Adrenal gland (tissue), 5 donors: ENCODE measurements around the gene DENND11.

Experiments
- CTCF ChIP-seq, 6 experiments: fragments of 450-650 bp in 4 of 6; fragments of 200-600 bp in 2 of 6; sonication (generic) in 1 of 6; IDR thresholded peaks; 1 replicate in 5 of 6; 2 replicates in 1 of 6; pipeline versions ENCODE4 v1.5.1 to v1.8.0; 2016 to 2021; ENCODE audit warnings: antibody characterized with exemption in 6 of 6, mild to moderate bottlenecking in 2 of 6, moderate library complexity in 1 of 6
- POLR2A ChIP-seq, 2 donors: fragments of 450-650 bp; IDR thresholded peaks; one replicate each; pipeline ENCODE4 v1.6.1; 2017; ENCODE audit warnings: antibody characterized with exemption in 2 of 2, mild to moderate bottlenecking in 2 of 2, moderate library complexity in 1 of 2
- donor health status: DM: no; HTN: no; CAD: no.

GRCh38 chr7:141702047-141702567 lies at the start of gene DENND11:
- TF ChIP-seq CTCF (IDR thresholded peaks at IDR 0.05) (no peak), POLR2A (IDR thresholded peaks at IDR 0.05) (no peak)
